SHP77 (cell line): Measurements from ENCODE around the gene POC1A.
"Not testable (repeated sequence)": the region's sequence is repeated elsewhere in the genome, so short reads cannot be mapped to it uniquely, and the experiment has no call there.

Experiments used
- DNase-seq, 2 experiments: peaks; one replicate each; lab custom pipeline; 2025; lab: John Stamatoyannopoulos, UW

Gene POC1A

DNA sequence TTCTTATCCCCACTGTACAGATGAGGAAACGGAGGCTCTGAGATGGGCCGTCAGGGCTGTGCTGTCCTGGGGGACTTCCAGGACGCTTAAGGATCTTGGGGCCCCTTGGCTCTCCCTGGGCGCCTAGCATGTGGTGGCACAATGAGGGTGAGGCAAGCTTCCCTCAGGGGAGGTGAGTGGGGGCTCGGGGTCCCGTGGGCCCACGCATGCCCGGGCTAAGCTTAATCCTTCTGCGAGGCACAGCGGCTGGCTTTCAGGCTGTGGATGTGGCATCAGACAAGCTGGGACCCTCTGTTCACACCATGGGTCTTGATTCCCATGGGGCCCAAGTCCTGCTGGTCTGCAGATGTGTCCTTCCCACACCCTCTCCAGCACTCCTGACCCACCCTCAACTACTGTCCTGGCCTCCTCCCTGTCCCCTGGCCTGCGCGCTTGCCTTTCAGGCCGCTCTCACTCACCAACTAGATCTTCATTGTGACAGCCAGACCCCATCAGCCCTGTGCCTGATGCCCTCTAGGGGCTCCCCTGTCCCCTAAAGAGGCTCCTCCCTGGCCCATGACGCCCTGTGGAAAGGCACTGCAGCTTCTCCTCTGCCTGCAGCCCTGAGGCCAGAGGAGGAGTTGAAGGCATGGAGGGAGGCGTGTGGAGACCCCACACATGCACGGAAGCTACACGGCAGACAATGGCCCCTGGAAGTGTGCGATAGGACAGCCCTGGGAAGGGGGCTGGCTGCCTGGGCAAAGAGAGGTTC, 109.2 kb downstream of the POC1A start:
- no peak for DNase-seq

DNA sequence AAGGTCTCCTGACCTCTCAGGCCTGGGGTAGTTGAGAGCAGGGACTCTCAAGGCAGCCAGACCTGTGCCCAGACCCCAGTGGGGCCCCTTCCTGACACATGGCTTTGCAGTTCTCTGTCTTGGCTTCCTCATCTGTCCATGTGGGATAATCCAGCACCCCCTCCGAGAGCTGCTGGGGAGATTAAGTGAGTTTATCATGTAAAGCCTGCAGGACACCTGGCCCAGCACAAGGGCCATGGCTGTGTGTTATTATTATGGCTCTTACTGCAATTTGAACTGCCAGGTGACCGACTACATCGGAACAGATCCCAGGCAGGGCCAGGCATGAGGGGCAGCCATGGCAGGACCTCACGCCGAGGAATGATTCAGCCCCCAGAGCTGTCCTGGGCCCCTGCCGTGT, 110.5 kb downstream of the POC1A start:
- DNase-seq = no peak

DNA sequence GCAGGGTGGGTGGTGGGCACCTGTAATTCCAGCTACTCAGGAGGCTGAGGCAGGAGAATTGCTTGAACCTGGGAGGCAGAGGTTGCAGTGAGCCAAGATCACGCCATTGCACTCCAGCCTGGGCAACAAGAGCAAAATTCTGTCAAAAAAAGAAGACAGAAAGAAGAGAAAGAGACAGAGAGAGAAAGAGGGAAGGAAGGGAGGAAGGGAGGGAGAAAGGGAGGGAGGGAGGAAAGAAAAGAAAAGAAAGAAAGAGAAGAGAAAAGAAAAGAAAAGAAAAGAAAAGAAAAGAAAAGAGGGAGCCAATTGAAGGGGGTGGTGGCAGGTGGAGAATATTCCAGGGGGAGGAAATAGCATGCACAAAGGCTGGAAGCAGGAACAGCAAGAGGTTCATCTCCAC, 111.2 kb downstream of the POC1A start:
- not testable (repeated sequence) for DNase-seq

DNA sequence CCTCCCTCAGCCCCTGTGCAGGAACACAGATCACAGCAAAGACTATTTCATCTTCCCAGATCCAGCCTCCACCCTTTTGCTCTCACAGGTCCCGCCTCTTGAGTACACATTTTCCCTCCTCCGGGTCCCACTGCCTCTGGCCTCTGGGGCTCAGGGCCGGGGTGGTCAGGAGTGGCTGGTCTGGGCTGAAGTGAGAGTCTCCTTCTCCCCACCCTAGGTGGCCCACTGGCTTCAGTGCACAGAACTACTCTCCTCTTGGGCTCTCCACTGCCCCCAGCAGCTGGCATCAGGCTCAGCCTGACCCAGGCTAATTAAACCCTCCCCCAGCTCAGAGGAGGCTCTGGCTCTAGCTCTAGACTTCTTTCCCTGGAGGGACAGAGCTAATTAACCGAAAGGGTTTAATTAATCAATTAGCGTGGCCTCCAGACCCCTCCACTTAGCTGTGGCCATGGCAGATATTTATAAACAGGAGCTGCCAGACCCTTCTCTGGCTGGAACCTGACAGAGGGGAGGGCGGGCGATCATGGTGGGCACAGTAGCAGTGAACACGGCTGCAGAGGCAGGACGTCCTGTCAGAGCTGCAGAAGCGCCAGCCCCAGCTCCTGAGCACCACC, 113.0 kb downstream of the POC1A start:
- peak in 1 of 2 experiments; percentile 25 for DNase-seq

DNA sequence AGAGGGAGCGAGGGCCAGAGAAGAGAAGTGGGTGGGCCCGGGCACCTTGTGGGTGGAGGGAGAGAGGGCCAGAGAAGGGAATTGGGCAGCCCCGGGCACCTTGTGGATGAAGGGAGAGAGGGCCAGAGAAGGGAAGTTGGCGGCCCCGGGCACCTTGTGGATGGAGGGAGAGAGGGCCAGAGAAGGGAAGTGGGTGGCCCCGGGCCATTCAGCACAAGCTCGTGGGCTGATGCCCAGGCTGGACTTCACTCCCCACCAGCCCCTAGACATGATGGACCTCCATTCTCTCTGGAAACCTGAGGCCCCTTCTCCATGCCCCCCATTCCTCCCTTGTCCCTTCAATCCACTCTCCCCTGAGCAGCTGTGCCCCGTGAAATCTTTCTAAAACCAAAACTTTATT, 113.6 kb downstream of the POC1A start:
- no peak for DNase-seq

DNA sequence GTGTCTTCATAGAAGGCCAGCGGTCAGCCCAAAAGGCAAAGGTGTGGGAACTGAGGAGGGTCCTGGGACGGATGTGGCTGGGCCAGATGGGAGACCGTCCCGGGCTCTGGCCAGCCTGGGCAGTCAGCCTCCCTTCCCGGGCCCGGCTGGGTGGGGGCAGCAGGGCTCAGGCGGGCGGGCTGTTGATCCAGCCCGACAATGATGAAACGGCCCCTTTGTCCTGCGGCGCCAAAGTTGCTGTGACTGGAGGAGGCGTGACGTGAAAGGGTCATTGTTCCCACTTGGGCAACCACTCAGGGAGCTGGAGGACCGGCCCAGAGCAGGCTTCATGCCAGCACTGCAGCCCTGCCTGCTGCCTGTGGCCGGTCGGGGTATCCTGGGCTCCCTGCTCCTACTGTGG, 114.4 kb downstream of the POC1A start:
- peak; percentile 11 to 31 for DNase-seq

DNA sequence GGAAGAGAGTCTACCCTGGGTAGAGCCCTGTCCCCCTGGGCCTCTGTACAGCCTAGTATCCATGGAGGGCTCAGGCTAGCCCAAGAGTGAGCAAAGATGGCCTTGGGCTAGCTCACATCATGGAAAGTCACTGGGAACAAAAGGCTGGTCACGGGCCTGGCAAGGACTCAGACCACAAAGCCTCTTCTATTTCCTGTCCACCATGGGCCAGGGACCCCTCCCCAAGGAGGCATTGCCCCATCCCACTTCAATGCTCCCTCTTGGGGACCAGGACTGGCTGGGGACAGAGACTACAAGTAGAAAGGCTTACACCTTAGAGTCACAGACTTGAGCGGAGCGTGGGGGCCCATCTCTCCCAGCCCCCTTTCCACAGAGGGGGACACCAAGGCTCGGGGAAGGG, 114.8 kb downstream of the POC1A start:
- no peak for DNase-seq

DNA sequence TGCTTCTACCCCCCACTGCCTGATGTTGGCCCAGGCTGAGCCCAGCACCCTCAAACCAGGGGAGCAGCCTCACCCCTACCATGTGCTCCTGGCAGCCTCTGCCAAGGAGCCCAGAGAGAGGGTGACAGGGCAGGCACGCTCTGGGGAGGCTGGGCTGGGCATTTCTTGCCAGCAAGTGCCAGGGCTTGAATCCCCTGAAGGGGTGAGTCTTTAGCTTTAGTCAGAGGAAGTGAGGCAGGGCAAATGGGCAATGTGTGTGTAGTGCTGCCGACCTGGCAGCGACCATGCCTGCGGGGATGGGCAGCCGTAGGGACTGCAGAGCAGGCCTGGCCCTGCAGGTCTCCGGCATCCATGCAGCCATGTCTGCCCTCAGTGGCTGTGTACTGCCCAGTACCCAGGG, 116.0 kb downstream of the POC1A start:
- no peak for DNase-seq

DNA sequence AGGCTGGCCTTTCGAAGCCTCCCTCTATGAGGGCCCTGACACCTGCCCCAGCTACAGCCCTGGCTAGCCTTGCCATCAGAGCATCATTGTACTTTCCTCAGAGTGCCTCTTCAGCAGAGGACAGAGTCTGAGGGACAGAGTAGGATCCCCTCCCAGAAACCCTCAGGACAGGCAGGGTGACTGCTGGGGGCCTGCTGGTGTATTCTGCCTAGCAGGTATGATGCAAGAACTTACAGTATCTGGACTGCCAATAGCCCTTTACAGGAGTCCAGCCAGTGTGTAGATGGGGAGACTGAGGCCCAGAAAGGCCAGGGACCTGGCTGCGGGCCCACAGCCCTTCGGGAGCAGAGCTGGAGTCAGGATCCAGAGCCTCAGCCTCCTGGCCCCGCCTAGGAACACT, 116.9 kb downstream of the POC1A start:
- no peak for DNase-seq

DNA sequence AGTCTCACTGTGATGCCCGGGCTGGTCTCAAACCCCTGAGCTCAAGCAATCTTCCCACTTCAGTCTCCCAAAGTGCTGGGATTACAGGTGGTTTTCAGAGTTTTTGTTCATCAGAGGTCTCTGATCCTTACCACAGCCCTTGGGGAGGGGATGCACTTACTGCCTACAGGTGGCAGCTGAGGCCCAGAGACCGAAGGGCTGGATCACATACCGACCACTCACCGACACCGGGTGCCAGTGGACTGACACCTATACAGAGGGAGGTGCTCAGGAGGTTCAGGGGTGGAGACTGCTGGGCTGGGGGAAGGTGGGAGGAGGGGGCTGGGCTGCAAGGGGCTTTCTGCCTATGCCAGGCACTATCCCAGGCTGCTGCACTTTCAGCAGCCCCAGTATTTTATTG, 117.4 kb downstream of the POC1A start:
- no peak for DNase-seq

DNA sequence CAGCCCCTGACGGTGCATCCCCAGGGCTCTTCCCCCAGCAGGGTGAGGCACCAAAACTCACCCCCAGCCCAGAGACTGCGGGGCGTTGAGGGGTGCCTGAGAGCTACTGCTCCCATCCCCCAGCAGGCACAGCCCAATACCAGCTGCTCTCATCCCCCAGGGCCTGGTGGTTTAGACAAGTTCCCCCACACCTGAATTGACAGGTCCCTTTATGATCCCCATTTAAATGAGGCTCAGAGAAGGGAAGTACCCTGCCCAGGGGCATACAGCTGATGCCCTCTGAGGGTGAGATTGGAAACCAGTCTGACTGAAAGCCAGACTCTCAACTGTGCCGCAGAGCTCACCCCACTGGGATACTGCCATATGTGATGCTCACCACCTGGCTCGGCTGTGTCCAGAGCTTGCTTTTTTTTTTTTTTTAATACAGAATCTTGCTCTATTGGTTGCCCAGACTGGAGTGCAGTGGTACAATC, 118.0 kb downstream of the POC1A start:
- no peak for DNase-seq

DNA sequence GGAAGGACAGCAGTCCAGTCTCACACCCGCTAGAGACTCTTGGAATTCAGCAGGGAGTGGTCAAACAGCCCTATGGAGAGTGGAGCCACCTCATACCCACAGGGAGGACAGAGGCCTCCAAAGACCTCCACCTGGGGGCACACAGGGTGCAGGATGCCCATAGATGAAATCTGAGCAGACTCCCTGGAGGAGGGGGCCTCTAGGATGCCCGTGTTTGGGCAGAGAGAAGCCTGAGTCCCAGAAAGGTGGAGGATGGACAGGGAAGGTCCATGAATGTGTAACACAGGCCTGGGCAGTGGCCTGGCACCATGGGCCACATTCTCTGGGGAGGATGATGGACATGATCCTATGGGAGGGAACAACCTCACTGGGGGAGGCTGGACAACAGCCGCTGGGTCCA, 119.6 kb downstream of the POC1A start:
- no peak for DNase-seq

DNA sequence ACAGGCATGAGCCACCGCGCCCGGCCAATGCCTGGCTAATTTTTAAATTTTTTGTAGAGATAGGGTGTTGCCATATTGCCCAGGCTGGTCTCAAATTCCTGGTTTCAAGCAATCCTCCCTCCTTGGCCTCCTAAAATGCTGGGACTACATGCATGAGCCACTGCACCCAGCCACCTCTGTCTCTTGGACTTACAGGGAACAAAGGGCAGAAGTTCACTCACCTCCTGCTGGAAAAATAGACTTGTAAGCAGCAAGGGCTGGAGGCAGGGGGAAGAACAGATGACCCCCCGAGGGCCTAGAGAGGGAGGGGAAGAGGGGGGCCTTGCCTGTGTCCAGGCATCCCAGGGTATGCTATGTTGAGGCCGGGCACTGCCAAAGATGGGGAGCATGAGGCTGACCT, 120.0 kb downstream of the POC1A start:
- DNase-seq = no peak

DNA sequence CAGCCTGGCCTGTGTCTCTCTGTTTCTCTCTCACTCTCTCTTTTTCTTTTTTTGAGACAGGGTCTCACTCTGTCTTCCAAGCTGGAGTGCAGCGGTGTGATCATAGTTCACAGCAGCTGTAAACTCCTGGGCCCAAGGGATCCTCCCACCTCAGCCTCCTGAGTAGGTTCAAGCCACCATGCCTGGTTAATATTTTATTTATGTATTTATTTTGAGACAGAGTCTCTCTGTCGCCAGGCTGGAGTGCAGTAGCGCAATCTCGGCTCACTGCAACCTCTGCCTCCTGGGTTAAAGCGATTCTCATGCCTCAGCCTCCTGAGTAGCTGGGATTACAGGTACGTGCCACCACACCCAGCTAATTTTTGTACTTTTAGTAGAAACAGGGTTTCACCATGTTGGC, 120.5 kb downstream of the POC1A start:
- DNase-seq = not testable (repeated sequence)

DNA sequence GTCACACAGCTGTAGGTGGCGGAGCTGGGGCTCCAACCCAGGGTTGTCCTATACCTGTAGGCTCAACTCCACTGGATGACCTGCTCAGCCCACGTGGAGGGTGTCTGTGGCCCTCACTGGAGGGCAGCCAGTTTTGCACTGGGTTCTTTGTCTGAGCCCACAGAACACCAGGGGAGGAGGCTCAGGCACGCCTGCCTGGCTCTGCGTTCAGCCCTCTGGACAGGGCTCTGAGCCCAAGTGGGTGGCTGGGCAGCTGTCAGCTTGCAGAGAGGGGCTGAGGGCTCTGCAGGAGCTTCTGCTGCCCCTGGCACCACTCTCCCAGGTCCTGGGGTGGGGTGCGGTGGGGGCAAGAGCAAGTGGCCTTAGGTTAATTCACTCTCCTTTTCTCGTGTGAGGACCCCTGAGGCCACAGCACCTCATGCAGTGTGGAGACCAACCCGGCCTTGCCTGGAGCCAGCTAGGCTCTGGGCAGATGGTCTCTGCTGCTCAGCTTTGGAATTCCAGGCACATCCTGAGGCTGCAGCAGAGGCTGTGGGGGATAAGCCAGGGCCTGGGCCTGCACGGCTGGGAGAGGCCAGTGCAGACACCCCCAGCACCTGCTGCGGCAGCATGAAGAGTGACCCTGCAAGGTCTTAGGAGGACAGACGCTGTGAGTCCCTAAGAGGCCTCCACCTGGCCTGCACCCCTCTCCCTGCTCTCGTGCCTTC, 121.4 kb downstream of the POC1A start:
- DNase-seq = no peak

DNA sequence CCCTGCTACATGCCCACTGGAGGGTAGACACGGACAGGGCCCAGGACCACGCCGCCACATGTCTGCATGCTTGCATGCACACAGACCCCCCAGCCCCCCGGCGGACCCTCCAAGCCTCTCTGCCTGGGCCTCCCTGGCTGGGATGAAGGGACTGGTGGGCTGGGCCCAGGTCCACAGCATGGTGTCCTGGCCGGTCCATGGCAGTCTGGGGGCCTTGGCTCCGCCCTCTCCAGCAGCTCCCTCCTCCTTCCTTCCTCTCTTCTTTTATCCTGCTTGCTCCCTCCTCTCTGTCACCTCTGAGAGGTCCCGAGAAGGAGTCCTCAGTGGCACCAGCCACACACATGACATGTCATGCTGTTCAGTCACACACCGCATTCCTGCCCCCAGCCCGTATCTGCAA, 122.3 kb downstream of the POC1A start:
- DNase-seq = no peak

DNA sequence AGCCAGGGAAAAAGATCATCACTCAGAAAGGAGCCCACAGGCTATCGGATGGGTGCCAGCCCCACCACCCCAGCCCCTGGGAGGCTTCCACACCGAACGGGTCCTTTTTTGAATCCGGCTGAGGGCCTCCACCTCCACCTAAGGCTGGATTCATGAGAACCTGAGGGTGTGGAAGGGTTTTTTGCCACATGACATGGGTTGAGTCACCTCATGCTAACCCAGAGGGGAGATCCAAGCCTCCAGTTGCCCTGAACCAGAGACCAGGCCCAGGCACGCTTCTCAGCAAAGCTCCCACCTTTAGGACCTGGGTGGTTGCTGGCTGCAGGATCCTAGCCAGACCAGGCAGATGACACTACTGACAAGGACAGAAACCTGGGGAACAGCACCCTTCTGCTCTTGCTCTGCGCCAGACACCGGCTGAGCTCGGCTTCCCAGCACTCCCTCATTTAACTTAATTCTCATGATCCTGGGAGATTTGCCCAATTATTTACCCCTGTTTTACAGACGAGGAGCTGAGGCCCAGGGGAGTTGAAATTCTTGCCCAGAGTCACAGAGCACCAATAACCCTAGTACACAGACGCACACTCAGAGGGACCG, 123.4 kb downstream of the POC1A start:
- DNase-seq = no peak

DNA sequence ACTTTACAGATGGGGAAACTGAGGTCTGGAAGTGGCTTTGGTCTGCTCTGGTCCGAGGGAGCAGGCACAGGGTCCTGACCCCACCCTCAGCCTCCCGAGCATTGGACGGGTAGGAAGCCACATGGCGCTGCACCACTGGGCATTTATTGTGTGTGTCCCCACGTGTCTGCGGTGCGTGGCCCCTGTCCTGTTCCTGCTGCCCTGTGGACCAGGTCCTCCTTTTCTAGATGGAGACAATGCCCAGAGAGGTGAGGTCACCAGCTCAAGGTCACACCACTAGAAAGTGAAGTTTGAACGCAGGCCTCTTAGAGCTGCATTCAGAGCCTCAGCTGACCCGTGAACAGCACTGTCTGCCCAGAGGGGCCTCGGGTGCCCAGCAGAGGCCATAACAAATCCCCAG, 124.7 kb downstream of the POC1A start:
- no peak for DNase-seq

DNA sequence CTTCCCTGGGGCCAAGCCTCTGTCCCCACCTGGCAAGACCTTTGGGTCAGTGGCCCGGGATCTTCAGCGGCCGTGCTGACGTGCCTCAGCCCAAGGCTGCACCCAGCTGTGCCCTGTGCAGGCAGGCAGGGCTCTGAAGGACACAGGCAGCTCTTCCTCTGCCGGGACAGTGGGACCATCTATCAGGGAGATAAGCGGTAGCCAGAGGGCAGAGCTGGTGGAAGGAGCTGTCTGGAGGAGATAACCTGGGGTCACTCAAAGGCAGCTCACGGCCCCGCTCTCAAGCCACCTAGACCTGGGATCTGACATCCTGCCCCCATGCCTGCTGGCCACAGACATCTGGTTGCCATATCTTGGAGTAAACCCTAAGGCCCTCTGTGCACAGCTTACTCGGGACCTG, 125.2 kb downstream of the POC1A start:
- DNase-seq = no peak

DNA sequence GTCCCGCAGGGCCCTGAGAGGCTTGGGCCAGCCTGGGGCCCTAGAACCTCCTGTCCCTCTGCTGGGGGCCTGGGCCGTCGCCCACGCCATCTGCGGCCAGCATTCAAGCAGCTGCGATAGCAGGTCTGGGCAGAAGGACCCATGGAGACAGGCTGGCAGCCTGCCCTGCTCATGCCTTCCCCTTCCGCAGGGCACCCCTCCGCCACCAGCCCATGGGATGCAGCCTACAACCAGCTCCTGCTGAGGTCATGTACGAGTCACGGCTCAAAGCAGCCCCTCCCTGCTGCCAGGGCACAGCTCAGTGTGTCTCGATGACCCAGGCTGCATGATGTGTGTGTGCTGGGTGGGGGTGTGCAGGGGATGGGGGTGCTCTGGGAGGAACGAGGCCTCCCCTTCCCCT, 125.7 kb downstream of the POC1A start:
- peak; percentile 15 to 41 for DNase-seq

DNA sequence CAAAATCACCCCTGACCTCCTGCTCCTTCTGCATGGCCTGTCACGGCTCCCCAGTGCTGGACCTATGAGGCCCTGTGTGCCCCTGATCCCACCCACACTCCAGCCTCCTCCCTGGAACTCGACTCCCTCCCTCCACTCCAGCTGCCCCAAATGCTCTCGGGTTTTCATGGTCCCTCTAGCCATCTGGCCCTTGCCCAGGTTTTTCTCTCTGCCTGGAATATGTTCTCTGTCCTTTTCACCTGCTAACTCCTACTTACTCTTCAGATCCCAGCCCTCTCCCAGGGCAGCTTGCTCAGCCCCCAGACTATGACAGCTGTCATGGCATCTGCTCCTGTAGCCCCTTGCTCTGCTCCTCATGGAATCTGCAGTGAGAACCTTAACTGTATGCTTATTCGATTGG, 128.2 kb downstream of the POC1A start:
- peak in 1 of 2 experiments; percentile 22 for DNase-seq

DNA sequence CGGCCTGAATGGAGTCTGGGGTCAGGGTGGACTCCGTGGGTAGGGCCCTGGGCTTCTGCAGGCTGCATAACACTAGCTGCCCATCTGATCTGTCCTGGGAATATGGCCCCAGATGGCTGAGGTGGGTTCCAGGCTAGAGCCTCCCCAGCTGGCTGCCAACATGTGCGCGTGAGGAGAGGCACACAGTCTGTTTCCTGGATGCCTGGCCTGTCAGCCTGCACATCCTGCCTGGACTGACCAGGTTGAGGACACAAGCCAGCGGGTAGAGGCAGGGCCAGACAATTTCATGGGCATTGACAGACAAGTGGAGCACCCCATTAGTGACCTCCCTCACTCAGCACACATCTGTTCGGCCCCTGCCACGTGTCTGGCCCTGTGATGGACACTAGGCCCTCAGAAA, 128.8 kb downstream of the POC1A start:
- no peak for DNase-seq
